GM19372 (cell line): ENCODE measurements around the gene NT5E.
"Not testable (repeated sequence)": the region's sequence is repeated elsewhere in the genome, so short reads cannot be mapped to it uniquely, and the experiment has no call there.

ENCODE experiments used
- ATAC-seq: cut with Tn5 transposase; IDR thresholded peaks from one replicate; pipeline ENCODE4 v1.9.1; 2021; ENCODE audit warnings: mild to moderate bottlenecking, low read depth, moderate library complexity; ENCODE audit not compliant: unreplicated experiment

The NT5E gene

DNA sequence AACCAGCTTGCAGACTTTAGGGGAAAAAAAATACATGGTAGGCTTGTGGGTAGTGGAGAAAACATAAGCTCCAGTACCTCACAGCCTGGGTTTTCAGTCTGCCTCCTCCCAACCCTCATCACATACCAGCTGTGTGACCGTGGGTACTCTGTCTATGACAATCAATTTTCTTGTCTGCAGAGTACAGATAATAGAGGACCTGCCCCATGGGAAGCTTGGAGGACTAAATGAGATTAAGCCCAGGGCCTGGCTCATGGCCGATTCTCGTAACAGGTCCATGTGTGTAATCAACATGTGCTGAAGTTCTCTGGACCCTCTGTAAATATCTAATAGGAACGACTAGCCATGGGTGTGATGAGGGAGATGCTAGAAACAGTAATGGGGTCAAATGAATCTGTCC is 34.0 kb downstream of the NT5E start:
- ATAC-seq, result no peak

DNA sequence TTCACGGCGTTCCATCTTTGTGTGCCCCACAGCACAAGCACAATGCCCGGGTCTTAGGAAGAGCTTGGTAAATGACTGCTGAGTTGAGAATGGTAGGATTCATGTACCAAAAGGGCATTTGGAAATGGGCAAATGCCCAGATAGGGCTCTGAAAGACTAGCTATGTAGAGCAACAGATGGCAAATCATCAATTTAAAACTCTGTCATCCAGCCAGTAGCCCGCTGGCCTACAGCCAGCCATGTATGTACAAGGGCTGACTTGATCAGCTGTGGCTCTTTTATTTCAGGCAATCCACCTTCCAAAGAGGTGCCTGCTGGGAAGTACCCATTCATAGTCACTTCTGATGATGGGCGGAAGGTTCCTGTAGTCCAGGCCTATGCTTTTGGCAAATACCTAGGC is 35.1 kb downstream of the NT5E start:
- ATAC-seq, result no peak

- ATAC-seq, result no peak
These were observed 40.8 kb downstream of the NT5E start for GRCh38 chr6:85490516-85491248.

- ATAC-seq, result no peak
These were observed 43.5 kb downstream of the NT5E start for GRCh38 chr6:85493389-85493788.

DNA sequence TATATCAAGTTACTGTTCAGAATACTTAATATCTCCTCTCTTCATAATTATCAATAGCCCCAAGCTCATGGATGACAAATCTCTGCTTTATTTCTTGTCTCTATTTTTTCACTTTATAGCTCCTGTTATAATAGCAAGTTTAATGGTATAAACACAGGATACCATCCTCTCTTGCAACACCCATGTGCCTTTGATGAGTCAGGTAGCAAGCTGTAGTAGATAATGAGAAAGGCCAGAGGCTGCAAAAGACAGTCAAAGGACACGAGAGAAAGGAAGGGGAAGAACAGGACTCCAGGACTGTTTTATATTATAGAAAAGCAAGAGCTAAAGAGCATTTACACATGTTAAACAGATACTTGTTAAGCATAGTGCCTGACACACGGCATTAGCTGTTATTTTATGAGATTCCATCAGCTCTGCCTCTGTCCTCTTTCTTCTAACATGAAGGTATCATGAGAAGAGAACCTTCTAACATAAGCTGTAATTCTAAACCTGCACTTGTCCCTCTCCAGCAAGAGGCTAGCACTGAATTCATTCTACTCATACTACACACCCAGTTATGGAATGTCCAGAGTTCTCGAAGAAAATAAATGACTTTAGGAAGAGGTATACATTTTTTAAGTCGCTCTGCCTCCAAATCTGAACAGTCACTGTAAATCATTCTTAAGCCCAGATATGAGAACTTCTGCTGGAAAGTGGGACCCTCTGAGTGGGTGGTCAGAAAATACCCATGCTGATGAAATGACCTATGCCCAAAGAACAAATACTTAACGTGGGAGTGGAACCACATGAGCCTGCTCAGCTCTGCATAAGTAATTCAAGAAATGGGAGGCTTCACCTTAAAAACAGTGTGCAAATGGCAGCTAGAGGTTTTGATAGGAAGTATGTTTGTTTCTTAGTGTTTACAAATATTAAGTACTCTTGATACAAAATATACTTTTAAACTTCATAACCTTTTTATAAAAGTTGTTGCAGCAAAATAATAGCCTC is 45.0 kb downstream of the NT5E start:
- ATAC-seq, result no peak

- no peak for ATAC-seq
These were observed 46.2 kb downstream of the NT5E start for GRCh38 chr6:85496009-85496579.

DNA sequence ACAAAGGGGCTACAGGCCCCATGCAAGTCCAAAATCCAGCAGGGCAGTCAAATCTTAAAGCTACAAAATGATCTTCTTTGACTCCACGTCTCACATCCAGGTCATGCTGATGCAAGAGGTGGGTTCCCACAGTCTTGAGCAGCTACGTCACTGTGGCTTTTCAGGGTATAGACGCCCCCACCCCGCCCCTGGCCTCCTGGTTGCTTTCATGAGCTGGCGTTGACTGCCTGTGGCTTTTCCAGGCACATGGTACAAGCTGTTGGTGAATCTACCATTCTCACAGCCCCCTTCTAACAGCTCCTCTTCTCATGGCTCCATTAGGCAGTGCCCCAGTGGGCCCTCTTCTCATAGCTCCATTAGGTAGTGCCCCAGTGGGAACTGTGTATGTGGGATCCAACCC is 47.0 kb downstream of the NT5E start:
- ATAC-seq, result no peak

GRCh38 chr6:85498596-85499258 is 48.8 kb downstream of the NT5E start:
- no peak for ATAC-seq

DNA sequence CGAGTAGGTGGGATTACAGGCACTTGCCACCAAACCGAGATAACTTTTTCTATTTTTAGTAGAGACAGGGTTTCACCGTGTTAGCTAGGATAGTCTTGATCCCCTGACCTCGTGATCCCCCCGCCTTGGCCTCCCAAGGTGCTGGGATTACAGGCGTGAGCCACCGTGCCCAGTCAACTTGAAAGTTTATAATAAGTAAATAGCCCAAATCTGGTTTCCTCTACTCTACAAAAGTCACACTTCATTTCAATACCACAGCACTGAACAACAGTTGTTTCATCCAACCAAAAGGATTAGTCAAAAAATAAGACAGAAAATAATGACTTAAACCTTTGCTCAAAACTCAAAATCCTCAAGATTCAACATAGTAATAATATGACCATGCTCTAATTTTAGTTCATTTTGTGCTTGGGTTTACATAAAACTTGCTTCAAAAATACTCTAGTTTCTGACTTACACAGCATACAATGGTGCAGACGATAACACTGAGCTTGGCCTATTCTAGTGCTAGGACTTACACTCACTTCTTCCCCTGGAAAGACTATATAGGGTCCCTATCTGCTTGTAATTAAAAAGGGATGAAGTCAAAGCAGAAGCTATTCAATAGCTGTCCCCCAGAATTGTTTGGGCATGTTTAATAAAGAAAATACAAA is 56.7 kb downstream of the NT5E start:
- no peak for ATAC-seq

GRCh38 chr6:85516168-85516567 is 66.3 kb downstream of the NT5E start:
- ATAC-seq, result no peak

DNA sequence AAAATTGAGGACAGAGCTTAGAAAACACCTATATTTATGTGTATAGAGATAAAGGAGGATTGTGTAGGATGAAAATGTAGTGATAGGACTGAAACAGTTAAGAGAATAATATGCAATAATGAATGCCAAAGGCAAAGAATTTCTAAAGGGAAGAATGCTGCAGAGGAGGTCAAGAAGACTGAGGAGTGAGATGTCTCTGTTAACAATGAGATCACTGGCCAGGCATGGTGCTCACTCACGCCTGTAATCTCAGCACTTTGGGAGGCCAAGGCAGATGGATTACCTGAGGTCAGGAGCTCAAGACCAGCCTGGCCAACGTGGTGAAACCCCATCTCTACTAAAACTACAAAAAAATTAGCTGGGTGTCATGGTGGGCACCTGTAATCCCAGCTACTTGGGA is 74.4 kb downstream of the NT5E start:
- not testable (repeated sequence) for ATAC-seq

DNA sequence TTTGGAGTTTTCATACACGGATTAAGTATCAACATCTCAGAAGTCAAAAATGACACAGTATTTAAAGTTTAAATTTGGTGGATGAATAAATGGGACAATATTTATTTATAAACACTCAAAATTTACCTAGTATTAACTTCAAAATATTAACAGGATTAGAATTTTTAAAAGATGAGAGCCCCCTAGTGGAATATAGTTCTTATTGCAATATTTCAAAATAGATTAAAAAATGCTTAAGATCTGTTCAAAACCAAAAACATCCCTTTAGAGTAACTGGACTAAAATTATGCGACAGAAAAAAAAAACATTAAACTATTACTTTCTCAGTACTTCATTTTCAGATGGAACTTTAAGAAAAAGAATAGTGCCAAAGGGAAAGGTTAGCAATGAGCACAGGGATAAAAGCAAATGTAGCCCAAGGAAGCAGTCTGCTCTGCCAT is 87.2 kb downstream of the NT5E start:
- ATAC-seq, result no peak

GRCh38 chr6:85544776-85545175 is 94.9 kb downstream of the NT5E start:
- no peak for ATAC-seq
